ENCODE data around the gene DOP1A. TPM values are rescaled to one million over a fixed set of nuclear protein-coding genes. Genes with fewer than 3 reads are reported as not detected.
A peak's percentile ranks its signal among the peaks of the same experiment; 100 is the strongest.

Gene DOP1A
- total RNA-seq, 2 experiments from 2014 or later, result 5.4 to 7.3 TPM

DNA sequence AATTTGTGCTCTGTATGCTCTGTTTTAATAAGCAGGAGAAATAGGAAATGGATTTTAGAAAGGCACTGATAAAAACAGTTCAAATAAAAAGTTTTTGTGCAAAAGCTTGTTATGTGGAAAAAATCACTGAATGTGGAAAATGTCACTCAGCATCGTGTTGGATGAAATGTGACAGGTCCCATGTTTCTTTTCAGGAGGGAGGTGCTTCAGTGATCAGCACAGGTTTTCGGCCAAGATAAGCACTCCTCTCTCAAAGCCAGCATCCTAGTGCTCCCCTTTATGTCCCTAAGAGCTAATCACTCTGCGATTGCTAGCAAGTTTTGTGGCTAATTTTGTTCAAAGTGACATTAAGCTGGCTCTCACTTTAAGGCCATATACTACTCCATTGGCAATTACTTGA is 13.8 kb upstream of the DOP1A start:
- H3K4me1 Mint-ChIP-seq, result peaks cover 2% of the 10 kb centered on the region
- H3K27ac Mint-ChIP-seq, result no peak overlapping the region
- H3K27me3 Mint-ChIP-seq, result no peaks in the 10 kb centered on the region
- ChIA-PET CTCF (interaction anchor here (0.5 to 6.5 kb wide), 3 partner anchors 12 to 969 kb away, joined by 3 to 48 read pairs (median 15); partner anchors contain the start of genes DOP1A and UBE3D), POLR2A (no interaction called here)
- H3K4me3 Mint-ChIP-seq, result no peak overlapping the region
- peaks cover 14% of the 10 kb centered on the region for H3K36me3 Mint-ChIP-seq (ENCODE audit: low read depth)
- ATAC-seq (no peak), DNase-seq (no peak)
- intact Hi-C loops (cut with DNase I, micrococcal nuclease), result loop anchor here in 1 of 2 experiments (10.0 kb wide), 1 partner anchor 689 kb away; the partner anchor contains the start of gene TPBG
- no peaks in the 10 kb centered on the region for H3K9me3 Mint-ChIP-seq (ENCODE audit: low read depth)

DNA sequence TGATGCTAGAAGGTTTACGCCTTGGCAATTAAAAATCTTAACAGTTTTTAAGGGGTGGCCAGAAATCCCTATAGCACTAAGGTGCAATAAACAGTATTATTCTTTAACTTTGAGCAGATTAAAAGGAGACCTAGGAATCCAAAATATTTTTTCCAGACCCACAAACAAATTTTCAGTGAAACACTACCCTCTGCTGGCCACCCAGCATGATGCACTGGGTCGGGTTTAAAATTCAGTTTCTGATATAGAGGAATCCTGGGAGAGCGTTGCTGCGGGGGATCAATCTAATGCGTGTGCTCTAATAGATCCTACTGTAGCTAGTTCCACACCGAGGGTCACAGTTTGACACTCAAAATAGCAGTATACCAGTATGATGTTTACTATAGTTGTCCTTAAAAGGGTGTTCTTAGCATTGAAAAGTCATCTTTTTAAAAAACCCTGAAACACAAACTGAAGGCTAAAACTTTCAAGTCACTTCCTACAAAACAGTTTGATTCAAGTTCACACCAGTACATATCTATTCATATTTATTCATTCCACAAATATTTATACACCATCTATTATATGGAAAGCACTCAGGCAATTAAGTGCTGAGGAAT is 12.0 kb upstream of the DOP1A start:
- Mint-ChIP-seq H3K27ac (no peak overlapping the region), H3K9me3 (ENCODE audit: low read depth) (no peaks in the 10 kb centered on the region), H3K4me3 (no peak overlapping the region), H3K4me1 (peaks cover 2% of the 10 kb centered on the region), H3K36me3 (ENCODE audit: low read depth) (peaks cover 16% of the 10 kb centered on the region), H3K27me3 (no peaks in the 10 kb centered on the region)
- peak; percentile 53 for ATAC-seq
- intact Hi-C loops (cut with DNase I, micrococcal nuclease), result loop anchor here (1.0 to 10.0 kb wide), 2 partner anchors 691 to 785 kb away; partner anchors contain the start of gene TPBG (in 1 of the 2)
- ChIA-PET POLR2A (no interaction called here), CTCF (interaction anchor here (1.2 to 6.5 kb wide), 3 partner anchors 11 to 784 kb away, joined by 4 to 48 read pairs (median 15); partner anchors contain the start of genes DOP1A and UBE3D)
- peak; percentile 56 for DNase-seq

DNA sequence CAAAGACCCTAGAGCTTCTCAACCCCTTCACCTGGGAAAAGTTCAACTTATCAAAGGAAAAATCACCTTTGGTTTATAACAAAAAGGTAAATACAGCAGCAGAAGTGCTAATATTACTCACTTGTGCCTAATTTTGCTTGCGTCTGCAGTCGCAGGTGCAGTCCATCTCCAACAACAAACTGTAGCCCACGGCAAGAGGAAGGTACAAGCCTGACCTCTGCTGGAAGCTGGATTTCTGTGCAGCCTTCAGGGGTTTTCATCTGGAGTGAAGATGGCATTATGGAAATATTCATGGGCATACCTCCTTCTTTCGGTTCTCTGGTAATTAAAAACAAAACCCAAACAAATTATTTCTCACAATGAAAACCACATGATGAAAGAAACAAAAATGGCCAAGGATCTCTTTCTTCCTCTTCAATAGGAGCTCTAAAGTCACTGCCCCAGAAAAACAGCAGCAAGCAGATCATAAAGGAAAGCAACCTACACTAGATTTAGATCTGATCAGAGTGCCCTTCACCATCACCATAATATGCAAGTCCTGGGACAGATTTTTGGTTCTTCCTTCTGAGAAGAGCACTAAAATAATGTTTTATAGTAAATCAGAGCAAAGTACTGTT is 9.7 kb upstream of the DOP1A start:
- Mint-ChIP-seq H3K4me1 (peaks cover 3% of the 10 kb centered on the region), H3K4me3 (no peak overlapping the region), H3K27me3 (no peaks in the 10 kb centered on the region), H3K27ac (no peak overlapping the region), H3K36me3 (ENCODE audit: low read depth) (peaks cover 25% of the 10 kb centered on the region), H3K9me3 (ENCODE audit: low read depth) (no peaks in the 10 kb centered on the region)
- ChIA-PET CTCF (interaction anchor here (0.6 to 6.5 kb wide), 9 partner anchors 8 to 791 kb away, joined by 3 to 48 read pairs (median 4); partner anchors contain the start of genes DOP1A, TPBG and UBE3D), POLR2A (no interaction called here)
- ATAC-seq (peak; percentile 65), DNase-seq (peak; percentile 40)
- intact Hi-C loops (cut with DNase I, micrococcal nuclease), result loop anchor here (1.0 to 10.0 kb wide), 2 partner anchors 693 to 806 kb away; partner anchors contain the start of gene TPBG (in 1 of the 2)

DNA sequence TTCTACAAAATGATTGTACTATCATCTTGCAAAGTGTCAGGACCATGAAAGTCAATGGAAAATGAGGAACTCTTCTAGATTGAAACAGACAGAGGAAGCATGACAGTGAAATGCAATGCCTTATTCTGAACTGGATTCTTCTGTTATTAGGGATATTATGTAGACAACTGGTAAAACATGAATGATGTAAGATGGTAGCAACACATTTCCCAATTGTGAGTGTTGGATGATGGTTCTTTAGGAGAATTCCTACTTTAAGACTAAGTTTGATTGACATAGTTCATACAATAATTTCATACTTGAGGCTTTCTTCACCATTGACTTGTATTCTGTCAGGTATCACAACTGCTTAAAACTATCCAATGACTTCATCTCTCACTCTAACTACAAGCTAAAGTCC is 6.3 kb upstream of the DOP1A start:
- no peak overlapping the region for H3K4me3 Mint-ChIP-seq
- H3K9me3 Mint-ChIP-seq (ENCODE audit: low read depth), result no peaks in the 10 kb centered on the region
- intact Hi-C loops (cut with DNase I, micrococcal nuclease), result no loop called here
- peaks cover 22% of the 10 kb centered on the region for H3K36me3 Mint-ChIP-seq (ENCODE audit: low read depth)
- H3K27me3 Mint-ChIP-seq, result no peaks in the 10 kb centered on the region
- no peak overlapping the region for H3K27ac Mint-ChIP-seq
- CTCF ChIA-PET, result no interaction called here
- peaks cover 21% of the 10 kb centered on the region for H3K4me1 Mint-ChIP-seq
- no peak for DNase-seq
- no peak for ATAC-seq
- POLR2A ChIA-PET, result no interaction called here

DNA sequence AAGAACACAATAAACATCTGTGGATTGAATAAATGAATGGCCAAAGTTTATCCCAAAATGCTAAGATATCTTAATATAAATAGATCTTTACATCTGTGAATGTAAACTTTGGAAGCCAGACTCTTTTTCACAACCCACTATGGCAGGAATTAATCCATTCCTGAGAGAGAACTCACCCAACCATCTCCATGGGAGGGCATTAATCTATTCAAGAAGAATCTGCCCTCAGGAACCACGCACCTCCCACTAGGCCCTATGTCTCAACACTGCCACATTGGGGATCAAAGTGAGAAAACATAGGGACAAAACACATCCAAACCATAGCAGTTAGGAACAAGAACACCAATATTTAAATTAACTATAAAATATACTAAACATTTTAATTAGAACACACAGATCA is 5.2 kb upstream of the DOP1A start:
- H3K27ac Mint-ChIP-seq, result no peak overlapping the region
- intact Hi-C loops (cut with DNase I, micrococcal nuclease), result no loop called here
- no peaks in the 10 kb centered on the region for H3K27me3 Mint-ChIP-seq
- H3K4me3 Mint-ChIP-seq, result no peak overlapping the region
- no peak for DNase-seq
- CTCF ChIA-PET, result no interaction called here
- POLR2A ChIA-PET, result no interaction called here
- H3K4me1 Mint-ChIP-seq, result peaks cover 22% of the 10 kb centered on the region
- H3K9me3 Mint-ChIP-seq (ENCODE audit: low read depth), result no peaks in the 10 kb centered on the region
- ATAC-seq, result no peak
- H3K36me3 Mint-ChIP-seq (ENCODE audit: low read depth), result peaks cover 15% of the 10 kb centered on the region

DNA sequence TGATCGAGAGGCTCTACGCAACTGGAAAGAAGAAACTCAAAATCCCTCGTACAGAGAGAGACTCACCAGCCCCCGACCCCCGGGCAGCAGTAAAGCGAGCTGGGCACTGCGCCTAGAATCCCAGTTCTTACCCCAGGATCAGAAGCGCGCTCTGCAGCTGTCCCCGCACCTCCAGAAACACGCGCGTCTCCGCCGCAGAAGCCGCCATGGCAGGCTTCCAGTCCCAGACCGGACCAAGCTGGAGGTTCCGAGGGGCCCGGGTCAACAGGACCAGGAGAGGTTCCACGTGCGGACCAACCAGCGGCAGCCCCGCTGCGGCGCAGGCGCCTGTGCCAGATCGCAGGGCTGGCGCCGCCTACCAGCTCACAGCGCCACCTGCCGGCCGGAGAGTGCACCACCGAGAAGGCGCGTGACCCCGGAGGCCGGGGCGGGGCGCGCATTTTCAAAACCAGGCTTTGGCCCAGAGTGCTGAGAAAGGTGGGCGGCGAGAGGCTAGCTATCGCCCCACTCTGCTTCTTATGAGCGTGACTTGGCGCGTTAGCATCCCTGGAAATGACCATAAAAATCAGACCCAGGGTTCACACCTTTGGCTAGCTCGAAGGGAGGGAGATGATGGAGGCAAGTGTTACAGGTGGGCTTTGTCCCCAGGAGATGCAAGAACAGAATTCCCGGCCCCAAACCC is 1.8 kb upstream of the DOP1A start, which contains the start of gene UBE3D:
TSS of gene UBE3D (minus strand) at position 331 of the 682 bp plus-strand sequence. CDS start at position 208, 123 bp downstream.
- peaks cover 41% of the 10 kb centered on the region for H3K4me1 Mint-ChIP-seq
- ATAC-seq (peak; percentile 76), DNase-seq (peak; percentile 96)
- intact Hi-C loops (cut with DNase I, micrococcal nuclease), result loop anchor here (1.0 to 5.0 kb wide), 7 partner anchors 227 to 1313 kb away; partner anchors contain the start of genes CEP162 (in 2 of the 2), IBTK (in 2 of the 2) and TENT5A (in 1 of the 2)
- ChIA-PET POLR2A (no interaction called here), CTCF (interaction anchor here (0.6 to 7.1 kb wide), 39 partner anchors 9 to 1086 kb away, joined by 3 to 101 read pairs (median 4); partner anchors contain the start of genes IBTK, PGM3, PRSS35 and RWDD2A)
- H3K36me3 Mint-ChIP-seq (ENCODE audit: low read depth), result peaks cover 9% of the 10 kb centered on the region
- peak within 1 kb of the TSS; percentile 81 for H3K27ac Mint-ChIP-seq
- H3K9me3 Mint-ChIP-seq (ENCODE audit: low read depth), result no peaks in the 10 kb centered on the region
- H3K27me3 Mint-ChIP-seq, result no peaks in the 10 kb centered on the region
- H3K4me3 Mint-ChIP-seq, result peak within 1 kb of the TSS; percentile 82

DNA sequence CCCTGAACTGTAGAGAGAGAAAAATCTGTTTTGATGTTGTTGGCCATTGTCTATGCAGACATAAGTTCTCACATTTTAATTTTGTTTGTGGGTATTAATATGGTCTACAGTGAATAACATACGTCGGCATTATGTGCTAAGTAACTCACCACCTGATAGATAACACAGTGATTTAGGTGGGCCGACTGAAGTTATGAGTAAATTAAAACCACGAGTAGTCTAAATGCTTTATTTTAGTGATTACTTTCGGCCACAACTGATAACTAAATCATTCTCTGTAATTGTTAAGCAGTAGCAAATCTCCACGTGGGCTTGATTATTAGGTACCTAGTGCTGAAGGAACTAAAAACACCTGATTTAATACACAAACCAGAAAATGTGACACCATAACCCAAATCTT is 1.1 kb downstream of the DOP1A start:
- Mint-ChIP-seq H3K27me3 (no peaks in the 10 kb centered on the region), H3K27ac (peak overlapping the region; percentile 72), H3K4me3 (peak overlapping the region; percentile 88), H3K36me3 (ENCODE audit: low read depth) (no peaks in the 10 kb centered on the region), H3K9me3 (ENCODE audit: low read depth) (no peaks in the 10 kb centered on the region), H3K4me1 (peaks cover 45% of the 10 kb centered on the region)
- ATAC-seq, result no peak
- no peak for DNase-seq
- ChIA-PET CTCF (interaction anchor here (1.8 to 7.1 kb wide), 8 partner anchors 10 to 149 kb away, joined by 6 to 101 read pairs (median 20); no protein-coding TSS in a partner anchor), POLR2A (no interaction called here)
- intact Hi-C loops (cut with DNase I, micrococcal nuclease), result loop anchor here (5.0 kb wide), 4 partner anchors 449 to 1316 kb away; partner anchors contain the start of genes CEP162 (in 1 of the 2) and TENT5A (in 1 of the 2)

DNA sequence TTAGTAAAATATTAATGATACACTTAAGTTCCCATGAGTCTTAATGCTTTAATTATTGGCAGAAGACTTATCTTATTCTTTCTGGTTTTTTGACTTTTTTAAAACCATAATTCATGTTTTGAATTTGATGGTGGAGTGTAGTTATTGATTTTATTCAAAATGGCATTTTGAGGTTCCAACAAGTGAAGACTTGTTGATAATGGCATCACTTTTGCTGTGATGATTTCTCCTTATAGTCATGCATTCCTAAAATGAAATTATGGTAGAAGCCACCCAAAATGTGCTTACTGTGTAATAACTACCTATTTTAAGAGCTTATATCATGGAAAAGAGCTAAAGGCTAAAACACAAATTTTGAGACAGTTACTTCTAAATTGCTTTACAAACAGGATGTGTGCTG is 2.2 kb downstream of the DOP1A start:
- ChIA-PET CTCF (interaction anchor here (0.8 to 7.1 kb wide), 7 partner anchors 9 to 821 kb away, joined by 3 to 101 read pairs (median 4); partner anchors contain the start of gene IBTK), POLR2A (no interaction called here)
- no peaks in the 10 kb centered on the region for H3K27me3 Mint-ChIP-seq
- H3K4me3 Mint-ChIP-seq, result no peak overlapping the region
- H3K27ac Mint-ChIP-seq, result no peak overlapping the region
- ATAC-seq, result no peak
- DNase-seq, result no peak
- no peaks in the 10 kb centered on the region for H3K36me3 Mint-ChIP-seq (ENCODE audit: low read depth)
- H3K4me1 Mint-ChIP-seq, result peaks cover 41% of the 10 kb centered on the region
- no peaks in the 10 kb centered on the region for H3K9me3 Mint-ChIP-seq (ENCODE audit: low read depth)
- intact Hi-C loops (cut with DNase I, micrococcal nuclease), result loop anchor here (5.0 kb wide), 4 partner anchors 448 to 1317 kb away; partner anchors contain the start of genes CEP162 (in 1 of the 2) and TENT5A (in 1 of the 2)

DNA sequence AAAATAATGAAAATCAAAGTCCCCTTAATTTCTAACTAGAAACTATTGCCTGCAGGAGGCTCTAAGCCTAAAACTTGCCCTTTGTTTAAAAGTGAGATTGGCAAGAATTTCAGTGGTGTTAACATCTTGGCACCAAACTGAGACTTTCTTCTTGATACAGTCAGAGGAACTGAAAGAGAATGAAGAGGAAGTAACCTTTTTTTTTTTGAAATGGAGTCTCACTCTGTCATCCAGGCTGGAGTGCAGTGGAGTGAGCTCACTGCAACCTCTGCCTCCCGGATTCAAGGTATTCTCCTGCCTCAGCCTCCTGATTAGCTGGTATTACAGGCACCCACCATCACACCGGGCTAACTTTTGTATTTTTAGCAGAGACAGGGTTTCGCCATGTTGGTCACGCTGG is 3.6 kb downstream of the DOP1A start:
- peaks cover 6% of the 10 kb centered on the region for H3K36me3 Mint-ChIP-seq (ENCODE audit: low read depth)
- intact Hi-C loops (cut with DNase I, micrococcal nuclease), result no loop called here
- ATAC-seq, result no peak
- H3K27me3 Mint-ChIP-seq, result no peaks in the 10 kb centered on the region
- peak; percentile 6 for DNase-seq
- ChIA-PET POLR2A (no interaction called here), CTCF (interaction anchor here (1.7 to 7.1 kb wide), 3 partner anchors 144 to 800 kb away, joined by 7 to 101 read pairs (median 10); no protein-coding TSS in a partner anchor)
- no peaks in the 10 kb centered on the region for H3K9me3 Mint-ChIP-seq (ENCODE audit: low read depth)
- no peak overlapping the region for H3K27ac Mint-ChIP-seq
- H3K4me3 Mint-ChIP-seq, result no peak overlapping the region
- peaks cover 36% of the 10 kb centered on the region for H3K4me1 Mint-ChIP-seq

DNA sequence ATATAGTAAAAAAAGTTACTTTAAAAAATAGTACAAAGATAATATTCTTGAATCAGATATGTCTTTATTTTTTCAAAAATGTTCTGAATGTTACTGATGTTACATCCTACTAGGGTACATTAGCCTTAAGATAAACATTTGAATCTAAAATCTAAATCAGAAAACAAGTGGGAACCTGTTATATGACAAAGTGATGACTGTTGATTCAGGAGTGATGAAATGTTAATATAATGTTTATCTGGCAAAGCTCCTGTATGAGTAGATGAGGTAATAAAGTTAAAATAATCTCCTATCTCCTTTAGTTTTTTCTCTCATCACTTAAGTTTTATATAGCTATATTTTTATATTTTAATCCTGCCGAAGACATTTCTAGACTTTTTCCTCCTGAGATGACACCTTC is 4.2 kb downstream of the DOP1A start:
- H3K36me3 Mint-ChIP-seq (ENCODE audit: low read depth), result peaks cover 9% of the 10 kb centered on the region
- H3K27me3 Mint-ChIP-seq, result no peaks in the 10 kb centered on the region
- DNase-seq (no peak), ATAC-seq (no peak)
- H3K4me3 Mint-ChIP-seq, result no peak overlapping the region
- H3K4me1 Mint-ChIP-seq, result peaks cover 33% of the 10 kb centered on the region
- CTCF ChIA-PET, result interaction anchor here (0.5 to 2.3 kb wide), 2 partner anchors 133 to 144 kb away, joined by 3 to 10 read pairs; no protein-coding TSS in a partner anchor
- POLR2A ChIA-PET, result no interaction called here
- intact Hi-C loops (cut with DNase I, micrococcal nuclease), result no loop called here
- H3K9me3 Mint-ChIP-seq (ENCODE audit: low read depth), result no peaks in the 10 kb centered on the region
- no peak overlapping the region for H3K27ac Mint-ChIP-seq

DNA sequence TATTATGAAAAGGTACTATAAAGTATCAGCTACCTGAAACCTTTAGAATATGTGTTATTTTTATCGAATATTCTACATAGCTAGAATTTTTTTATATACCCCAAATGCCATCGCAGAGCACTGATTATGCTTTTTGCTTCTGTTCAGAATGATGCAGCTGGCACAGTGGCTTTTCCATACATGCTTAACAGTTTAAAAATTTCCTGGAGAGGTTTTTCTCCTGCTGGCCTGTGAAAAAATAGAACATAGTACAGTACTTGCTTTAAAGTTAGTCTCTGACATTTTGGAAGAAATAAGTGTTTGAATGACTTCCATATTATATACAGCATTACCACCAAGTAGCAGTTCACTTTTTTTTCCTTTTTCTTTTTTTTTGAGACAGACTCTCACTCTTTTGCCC is 5.3 kb downstream of the DOP1A start:
- DNase-seq (no peak), ATAC-seq (no peak)
- ChIA-PET POLR2A (no interaction called here), CTCF (interaction anchor here (1.1 to 2.3 kb wide), 3 partner anchors 34 to 150 kb away, joined by 3 to 10 read pairs (median 4); no protein-coding TSS in a partner anchor)
- Mint-ChIP-seq H3K27ac (no peak overlapping the region), H3K4me3 (no peak overlapping the region), H3K9me3 (ENCODE audit: low read depth) (no peaks in the 10 kb centered on the region), H3K4me1 (peaks cover 33% of the 10 kb centered on the region), H3K27me3 (no peaks in the 10 kb centered on the region), H3K36me3 (ENCODE audit: low read depth) (peaks cover 13% of the 10 kb centered on the region)
- intact Hi-C loops (cut with DNase I, micrococcal nuclease), result no loop called here
